Peyer's patch (tissue), 4 donors: ENCODE results near the gene PARVB.

Experiments
- CTCF ChIP-seq, 6 experiments: fragments of 450-650 bp in 4 of 6; fragments of 200-600 bp in 2 of 6; sonication (generic) in 1 of 6; IDR thresholded peaks; one replicate each; pipeline ENCODE4 v1.5.1; 2017 to 2019; ENCODE audit warnings: antibody characterized with exemption in 6 of 6, mild to moderate bottlenecking in 3 of 6, moderate library complexity in 1 of 6
- POLR2A ChIP-seq, 2 donors: fragments of 450-650 bp; IDR thresholded peaks; one replicate each; pipeline ENCODE4 v1.5.1; 2017; ENCODE audit warnings: antibody characterized with exemption in 2 of 2, mild to moderate bottlenecking in 2 of 2, moderate library complexity in 2 of 2

GRCh38 chr22:44212936-44213335 is 188.8 kb downstream of the PARVB start:
- TF ChIP-seq POLR2A (IDR thresholded peaks at IDR 0.05) (no peak), CTCF (IDR thresholded peaks at IDR 0.05) (no peak)
